Measurements from ENCODE around the gene SLC19A1. TPM values are rescaled to one million over a fixed set of nuclear protein-coding genes. Genes with fewer than 3 reads are reported as not detected.

The SLC19A1 gene
- total and polyA plus RNA-seq, 7 donors: 1.4 to 3.8 (median 2.3) TPM

GRCh38 chr21:45584786-45585185, 42.5 kb upstream of the SLC19A1 start:
- no peak overlapping the region for H3K4me3 ChIP-seq
- peaks cover 25% of the 10 kb centered on the region for H3K9me3 ChIP-seq
- no peaks in the 10 kb centered on the region for H3K36me3 ChIP-seq (ENCODE audit: insufficient read depth in 1 of 2, low read depth in 1 of 2)
- H3K4me1 ChIP-seq: no peaks in the 10 kb centered on the region
- intact Hi-C loops (cut with DNase I): no loop called here
- TF ChIP-seq CTCF (IDR thresholded peaks at IDR 0.05): no peak
- 70 to 78% (median 78%) methylated on average over 4 of the region's 4 CpGs for WGBS, 3 donors
- ATAC-seq: no peak
- H3K27ac ChIP-seq: no peak overlapping the region
- H3K27me3 ChIP-seq (ENCODE audit: insufficient read depth in 3 of 3, low read length in 2 of 3): peaks cover 0 to 39% (median 19%) of the 10 kb centered on the region in 3 donors
- no peak for DNase-seq

- intact Hi-C loops (cut with DNase I): no loop called here
- Histone ChIP-seq H3K27me3 (ENCODE audit: insufficient read depth in 3 of 3, low read length in 2 of 3) (peaks cover 0 to 32% (median 17%) of the 10 kb centered on the region in 3 donors), H3K4me1 (no peaks in the 10 kb centered on the region), H3K27ac (no peak overlapping the region), H3K36me3 (ENCODE audit: insufficient read depth in 1 of 2, low read depth in 1 of 2) (no peaks in the 10 kb centered on the region), H3K9me3 (peaks cover 25% of the 10 kb centered on the region), H3K4me3 (no peak overlapping the region)
- DNase-seq: no peak
- no peak for TF ChIP-seq CTCF (IDR thresholded peaks at IDR 0.05)
- no peak for ATAC-seq
- 82 to 88% (median 84%) methylated on average over 10 of the region's 10 CpGs for WGBS, 3 donors
Observed at GRCh38 chr21:45583831-45584509, 41.7 kb upstream of the SLC19A1 start.

- H3K27me3 ChIP-seq (ENCODE audit: insufficient read depth in 3 of 3, low read length in 2 of 3): peaks cover 0 to 23% (median 13%) of the 10 kb centered on the region in 3 donors
- no peak overlapping the region for H3K27ac ChIP-seq
- intact Hi-C loops (cut with DNase I): no loop called here
- no peaks in the 10 kb centered on the region for H3K4me1 ChIP-seq
- 84 to 94% (median 91%) methylated on average over 5 of the region's 5 CpGs for WGBS, 3 donors
- no peaks in the 10 kb centered on the region for H3K36me3 ChIP-seq (ENCODE audit: insufficient read depth in 1 of 2, low read depth in 1 of 2)
- TF ChIP-seq CTCF (IDR thresholded peaks at IDR 0.05): no peak
- no peak for ATAC-seq
- no peak overlapping the region for H3K4me3 ChIP-seq
- DNase-seq: no peak
- peaks cover 19% of the 10 kb centered on the region for H3K9me3 ChIP-seq
Observed at GRCh38 chr21:45582128-45582527, 39.9 kb upstream of the SLC19A1 start.

GRCh38 chr21:45581322-45581712, 39.1 kb upstream of the SLC19A1 start:
- no peak overlapping the region for H3K27ac ChIP-seq
- intact Hi-C loops (cut with DNase I): no loop called here
- H3K4me3 ChIP-seq: no peak overlapping the region
- H3K27me3 ChIP-seq (ENCODE audit: insufficient read depth in 3 of 3, low read length in 2 of 3): peaks cover 0 to 31% (median 12%) of the 10 kb centered on the region in 3 donors
- TF ChIP-seq CTCF (IDR thresholded peaks at IDR 0.05): no peak
- 61 to 75% (median 69%) methylated on average over 13 of the region's 13 CpGs for WGBS, 3 donors
- no peak for DNase-seq
- no peak for ATAC-seq
- H3K4me1 ChIP-seq: no peaks in the 10 kb centered on the region
- H3K36me3 ChIP-seq (ENCODE audit: insufficient read depth in 1 of 2, low read depth in 1 of 2): no peaks in the 10 kb centered on the region
- peaks cover 12% of the 10 kb centered on the region for H3K9me3 ChIP-seq
